HG03025 (cell line): ENCODE data around the gene HHIPL1.
A peak's percentile ranks its signal among the peaks of the same experiment; 100 is the strongest.

Source experiments
- ATAC-seq: cut with Tn5 transposase; IDR thresholded peaks from one replicate; pipeline ENCODE4 v1.9.1; 2021; ENCODE audit warnings: mild to moderate bottlenecking, moderate library complexity; ENCODE audit not compliant: unreplicated experiment, low FRiP score

The HHIPL1 gene

DNA sequence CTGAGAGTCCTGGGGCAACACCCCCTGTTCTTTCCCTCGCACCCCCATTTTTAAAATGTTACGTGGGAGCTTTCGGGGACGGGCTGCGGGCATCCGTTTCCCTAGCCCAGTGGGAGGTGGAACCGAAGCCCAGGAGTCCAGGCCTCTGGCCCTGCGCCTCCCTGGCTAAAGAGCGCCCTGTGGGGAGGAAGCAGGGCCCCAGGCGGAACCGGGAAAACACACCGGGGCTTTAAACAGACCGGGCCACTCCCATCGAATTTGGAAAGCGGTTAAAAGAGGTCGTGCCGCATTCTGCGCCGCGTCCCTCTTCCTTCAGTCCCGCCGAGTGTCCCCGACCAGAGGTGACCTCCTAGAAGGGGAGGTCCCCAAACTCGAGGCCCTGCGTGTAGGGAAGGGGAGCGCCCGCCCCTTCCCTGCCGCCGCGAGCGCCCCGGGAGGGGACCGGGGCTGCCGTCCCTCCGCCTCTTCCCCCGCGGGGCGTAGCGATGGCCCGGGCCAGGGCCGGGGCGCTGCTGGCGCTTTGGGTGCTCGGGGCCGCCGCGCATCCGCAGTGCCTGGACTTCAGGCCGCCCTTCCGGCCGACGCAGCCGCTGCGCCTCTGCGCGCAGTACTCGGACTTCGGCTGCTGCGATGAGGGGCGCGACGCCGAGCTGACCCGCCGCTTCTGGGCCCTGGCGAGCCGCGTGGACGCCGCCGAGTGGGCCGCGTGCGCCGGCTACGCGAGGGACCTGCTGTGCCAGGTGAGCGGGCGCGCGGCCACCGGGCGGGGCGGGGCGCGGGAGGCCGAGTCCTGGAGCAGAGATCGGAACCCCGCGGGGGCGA, at the start of gene HHIPL1:
HHIPL1 (plus strand) TSS at position 407 of the 822 bp plus-strand sequence; CDS start at position 486, 79 bp downstream.
- no peak for ATAC-seq

DNA sequence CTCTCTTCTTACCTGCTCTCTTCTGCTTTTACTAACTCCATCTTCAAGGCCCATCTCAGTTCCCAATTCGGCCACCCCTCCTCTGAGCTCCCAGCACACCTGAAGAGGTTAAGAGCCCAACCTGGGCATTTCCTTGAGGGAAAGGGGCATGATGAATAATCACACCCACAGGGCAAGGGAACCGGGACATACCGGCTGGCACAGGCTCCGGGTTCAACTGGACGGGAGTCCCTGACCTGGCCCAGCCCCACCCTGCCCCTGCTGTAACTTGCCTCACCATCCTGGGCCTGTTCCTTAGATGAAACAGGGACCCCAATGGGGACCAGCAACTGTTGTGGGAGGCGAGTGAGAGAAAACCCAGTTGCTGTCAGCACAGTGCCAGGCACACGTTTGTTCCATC, 49.4 kb upstream of the HHIPL1 start:
- no peak for ATAC-seq

DNA sequence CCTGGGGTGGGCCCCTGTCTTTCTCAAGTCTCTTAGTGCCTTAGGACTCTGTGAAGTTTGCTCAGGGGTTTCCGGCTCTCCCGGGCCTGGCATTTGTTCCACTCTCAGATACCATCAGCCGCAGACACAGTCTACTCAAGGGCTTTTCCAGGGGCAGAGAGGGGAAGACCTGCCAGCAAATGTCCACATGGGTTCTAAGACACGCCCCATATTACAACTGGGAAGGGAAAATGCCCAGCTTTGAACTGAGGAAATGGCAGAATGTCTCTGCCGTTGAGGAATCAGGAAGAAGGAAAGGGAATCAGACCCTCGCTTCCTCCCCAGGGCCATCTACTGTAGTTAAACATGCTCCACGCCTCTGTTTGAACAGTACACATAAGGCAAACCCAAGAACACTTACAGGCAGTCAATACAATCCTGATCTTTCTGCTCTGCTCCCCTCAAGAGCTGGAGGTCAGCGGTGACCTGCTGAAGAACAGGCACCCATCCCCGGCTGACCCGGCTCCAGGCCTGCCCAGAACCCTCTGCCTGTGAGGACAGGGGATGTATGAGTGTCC, 48.8 kb upstream of the HHIPL1 start:
- no peak for ATAC-seq

DNA sequence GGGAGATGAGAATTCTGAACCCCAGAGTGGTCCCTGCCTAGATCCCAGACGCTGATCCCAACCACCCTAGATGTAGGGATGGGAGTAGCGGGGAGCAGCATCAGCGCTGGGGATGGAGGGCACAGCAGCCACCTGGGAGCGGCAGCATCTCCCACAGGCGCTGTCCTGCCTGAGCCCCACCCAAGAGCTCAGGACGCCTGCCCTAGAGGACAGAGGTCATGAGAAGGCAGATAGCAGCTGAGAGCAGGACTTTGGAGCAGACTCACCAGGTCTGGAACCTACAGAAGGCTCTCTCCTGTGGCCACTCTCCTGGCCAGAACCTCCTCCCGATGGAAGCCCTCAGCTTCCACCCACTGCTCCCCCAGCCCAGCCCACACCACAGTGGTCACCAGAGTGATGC, 48.2 kb upstream of the HHIPL1 start:
- no peak for ATAC-seq

DNA sequence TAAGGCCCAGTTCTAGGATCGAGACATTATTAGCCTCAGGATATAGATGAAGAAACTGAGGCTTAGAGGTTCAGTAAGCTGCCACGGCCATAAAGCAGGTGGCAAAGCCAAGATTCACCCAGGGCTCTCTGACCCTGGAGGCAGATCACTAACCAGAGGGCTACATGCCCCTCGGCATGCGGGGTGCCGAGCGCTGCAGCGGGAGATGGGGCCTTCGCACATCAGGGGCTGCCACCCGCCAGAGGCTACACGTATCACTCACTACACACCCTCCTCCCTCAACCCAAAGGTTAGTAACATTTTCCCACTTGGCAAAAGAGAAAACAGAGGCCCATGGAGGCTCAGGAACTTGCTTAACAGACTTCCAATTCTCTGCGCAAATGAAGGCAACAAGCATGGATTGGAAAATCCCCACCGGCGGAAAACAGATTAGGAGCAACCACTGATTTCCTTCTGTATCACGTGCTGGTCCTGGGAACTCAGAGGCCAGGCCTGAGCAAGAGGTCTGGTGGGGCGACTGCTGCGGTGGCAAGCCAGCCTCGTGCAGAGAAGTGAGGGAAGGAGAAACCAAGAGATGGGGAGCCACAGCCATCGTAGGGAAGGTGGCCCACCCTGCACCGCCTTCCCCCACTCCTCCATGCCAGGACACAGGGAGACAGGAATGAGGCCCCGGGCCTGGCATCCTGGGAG, 46.9 kb upstream of the HHIPL1 start:
- ATAC-seq: no peak

DNA sequence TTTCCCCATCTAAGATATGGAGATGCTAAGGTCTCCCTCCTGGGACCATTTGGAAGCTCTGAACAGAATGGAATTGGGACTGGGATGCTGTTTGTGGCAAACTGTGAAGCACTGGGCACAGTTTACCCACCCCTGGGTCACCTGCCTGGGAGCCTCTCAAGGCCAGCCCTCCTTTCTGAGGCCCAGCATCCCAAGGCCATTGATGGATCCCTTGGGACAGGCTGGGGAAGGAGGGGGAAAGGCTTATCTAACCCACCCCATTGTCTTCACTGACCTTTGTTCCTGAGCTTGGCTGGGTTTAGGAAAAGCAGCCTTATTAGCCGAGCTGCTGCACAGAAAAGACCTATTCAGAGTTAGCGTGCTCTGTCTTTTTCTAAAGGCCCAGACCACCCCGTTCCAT, 46.2 kb upstream of the HHIPL1 start:
- ATAC-seq: no peak

DNA sequence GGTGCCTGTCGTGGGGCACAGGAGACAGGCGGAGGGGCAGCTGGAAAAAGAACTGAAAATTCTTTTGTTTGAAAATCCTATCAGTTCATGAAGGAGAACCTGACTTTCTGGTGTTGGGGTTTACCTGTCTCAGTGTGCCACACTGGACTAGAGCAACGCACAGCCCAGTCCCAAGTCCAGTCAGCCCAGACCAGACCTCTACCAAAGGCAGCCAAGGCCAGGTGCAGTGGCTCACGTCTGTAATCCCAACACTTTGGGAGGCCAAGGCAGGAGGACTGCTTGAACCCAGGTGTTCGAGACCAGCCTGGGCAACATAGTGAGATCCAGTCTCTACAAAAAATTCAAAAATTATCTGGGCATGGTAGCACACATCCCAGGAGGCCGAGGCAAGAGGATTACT, 45.5 kb upstream of the HHIPL1 start:
- ATAC-seq: no peak

DNA sequence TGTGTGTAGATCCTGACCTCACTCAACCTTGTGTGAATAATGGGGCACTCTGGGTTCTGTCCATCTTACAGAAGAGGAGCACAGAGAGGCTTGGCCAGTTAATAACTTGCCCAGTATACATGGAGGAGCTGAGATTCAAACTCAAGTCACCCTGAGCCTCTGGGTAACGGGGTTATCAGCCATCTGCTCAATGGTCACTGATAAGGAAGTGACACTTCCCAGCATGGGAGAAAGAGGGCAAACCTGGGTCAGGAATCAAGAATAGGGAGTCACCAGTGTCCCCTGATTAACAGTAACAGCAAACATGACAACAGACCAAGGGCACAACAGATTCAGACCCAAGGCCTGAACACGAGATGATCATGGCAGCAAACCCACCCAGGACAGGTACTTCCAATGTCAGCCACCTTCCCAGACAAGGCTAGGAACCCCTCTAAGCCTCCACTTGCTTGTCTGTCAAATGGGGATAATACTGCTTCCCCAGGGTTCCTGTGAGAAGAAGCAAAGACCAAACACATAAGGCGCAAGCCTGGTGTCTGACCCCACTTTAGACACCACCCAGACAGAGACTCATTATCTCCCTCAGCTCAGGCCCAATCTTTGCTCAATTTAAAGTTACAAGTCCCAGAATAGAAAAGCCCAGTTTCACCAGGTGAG, 44.6 kb upstream of the HHIPL1 start:
- ATAC-seq: no peak

DNA sequence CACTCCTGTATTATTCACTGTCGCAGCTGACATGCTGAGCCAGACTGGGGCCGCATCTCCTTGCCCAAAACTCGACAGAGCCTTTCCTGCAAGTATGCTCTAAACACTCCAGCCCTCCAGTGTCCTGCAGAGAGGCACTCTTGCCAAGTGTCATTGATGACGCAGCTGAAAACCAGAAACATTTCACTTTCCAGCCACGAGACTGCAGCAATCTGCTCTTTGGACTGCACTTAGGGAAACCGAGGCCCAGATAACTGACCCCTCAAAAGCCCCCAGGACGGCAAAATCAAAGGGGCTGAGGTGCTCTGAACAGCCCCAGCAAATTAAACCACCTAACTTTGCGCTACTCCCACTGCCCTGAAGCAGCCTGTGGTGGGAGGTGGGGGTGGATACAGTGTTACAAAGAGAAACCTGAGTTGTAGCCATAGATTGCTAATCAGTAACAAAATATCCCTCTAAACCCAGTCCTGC, 43.5 kb upstream of the HHIPL1 start:
- no peak for ATAC-seq

DNA sequence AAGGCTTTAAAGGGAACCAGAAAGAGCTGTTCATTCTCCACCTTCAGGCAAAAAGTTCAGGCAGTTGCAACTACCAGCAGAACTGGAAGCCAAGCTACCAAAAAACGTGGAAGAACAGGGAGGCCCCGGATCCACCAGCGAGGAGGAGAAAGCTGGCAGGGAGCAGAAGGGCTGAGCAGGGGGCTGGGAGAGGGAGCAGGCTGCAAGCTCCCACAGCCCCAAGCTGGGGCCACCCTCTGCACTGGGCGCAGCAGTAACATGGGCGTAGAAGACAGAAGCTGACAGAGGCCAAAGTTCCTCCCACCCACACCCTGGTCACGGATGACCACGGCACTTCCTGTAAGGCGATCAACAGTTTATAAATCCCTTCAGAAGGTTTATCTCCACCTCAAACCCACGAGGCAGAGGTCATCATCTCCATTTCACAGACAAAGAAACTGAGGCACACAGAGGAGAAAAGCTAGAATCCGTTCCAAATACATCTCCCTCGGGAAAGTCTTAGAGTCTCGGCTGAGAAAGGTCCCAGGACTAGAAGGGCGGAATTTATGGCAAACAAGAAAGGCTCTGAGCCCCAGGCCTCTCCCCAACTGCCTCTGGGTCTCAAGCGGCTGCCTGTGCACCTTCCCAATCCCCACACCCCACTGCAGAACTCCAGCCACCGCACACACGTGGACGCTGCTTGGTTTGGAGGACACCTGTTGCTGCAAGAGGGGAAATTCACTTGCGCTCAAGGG, 42.7 kb upstream of the HHIPL1 start:
- ATAC-seq: no peak

DNA sequence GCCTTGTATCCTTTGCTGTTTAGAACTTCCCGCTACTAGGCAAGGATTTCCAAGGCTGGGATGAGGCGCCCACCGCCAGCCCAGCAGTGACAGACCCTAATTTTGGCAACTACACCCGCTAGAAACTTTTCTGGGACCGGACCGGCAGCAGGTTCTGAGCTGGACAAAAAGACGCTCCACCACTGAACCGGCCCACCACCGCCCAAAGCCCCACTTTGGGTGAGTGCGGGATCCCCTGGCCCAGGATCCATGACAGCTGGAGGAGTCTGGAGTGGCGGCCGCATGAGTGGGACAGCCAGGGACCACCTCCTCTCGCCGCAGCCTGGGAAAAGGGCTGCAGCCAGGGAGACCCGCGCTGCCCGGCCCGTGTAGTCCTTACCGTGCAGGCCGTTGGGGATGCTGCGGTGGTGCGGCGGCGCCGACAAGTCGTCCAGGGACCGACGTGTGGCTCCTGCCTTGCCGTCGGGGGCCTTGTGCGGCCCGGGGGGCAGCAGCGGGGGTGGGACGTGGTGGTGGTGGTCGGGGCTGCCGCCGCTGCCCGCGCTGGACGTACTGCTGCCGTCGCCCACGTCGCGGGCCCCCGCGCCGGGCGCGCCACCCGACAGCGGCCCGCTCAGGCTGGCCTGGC, 42.0 kb upstream of the HHIPL1 start:
- ATAC-seq: no peak

DNA sequence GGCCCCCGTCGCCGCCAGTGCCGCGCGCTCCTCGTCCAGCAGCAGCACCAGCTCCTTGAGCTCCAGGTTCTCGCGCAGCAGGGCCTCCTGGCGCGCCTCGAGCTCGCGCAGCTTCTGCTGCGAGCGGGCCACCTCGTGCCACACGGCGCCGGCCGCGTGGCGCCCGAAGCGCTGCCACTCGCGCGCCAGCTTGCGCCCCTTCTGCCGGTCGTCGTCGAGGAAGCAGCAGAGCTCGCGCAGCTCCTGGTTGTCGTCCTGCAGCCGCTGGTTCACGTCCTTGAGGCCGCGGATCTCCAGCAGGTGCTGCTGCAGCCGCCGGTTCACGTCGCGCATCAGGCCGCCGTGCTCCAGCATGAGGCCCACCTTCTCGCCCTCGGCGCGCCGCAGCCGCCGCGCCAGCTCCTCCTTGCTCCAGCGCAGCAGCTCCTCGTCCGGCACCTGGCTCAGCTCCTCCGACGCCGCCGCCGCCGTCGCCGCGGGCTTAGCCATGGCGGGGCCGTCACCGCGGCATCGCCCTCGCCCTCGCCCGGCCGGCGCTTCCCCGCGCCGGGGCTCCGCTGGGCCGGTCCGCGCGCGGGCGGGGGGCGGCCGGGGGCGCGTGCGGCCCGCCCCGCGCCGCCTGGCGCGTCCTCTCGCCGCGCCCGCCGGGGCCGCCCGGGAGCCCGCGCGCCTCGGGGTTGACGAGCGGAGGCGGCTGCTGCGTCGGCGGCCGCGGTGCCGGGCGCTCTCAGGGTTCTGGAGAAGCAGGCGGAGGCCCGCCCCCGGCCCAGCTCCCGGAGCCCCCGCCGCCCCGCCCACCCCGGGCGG, 41.3 kb upstream of the HHIPL1 start, which contains the start of gene CCDC85C:
CCDC85C (minus strand) TSS at position 737 of the 807 bp plus-strand sequence; CDS start at position 489, 248 bp downstream.
- ATAC-seq: no peak

DNA sequence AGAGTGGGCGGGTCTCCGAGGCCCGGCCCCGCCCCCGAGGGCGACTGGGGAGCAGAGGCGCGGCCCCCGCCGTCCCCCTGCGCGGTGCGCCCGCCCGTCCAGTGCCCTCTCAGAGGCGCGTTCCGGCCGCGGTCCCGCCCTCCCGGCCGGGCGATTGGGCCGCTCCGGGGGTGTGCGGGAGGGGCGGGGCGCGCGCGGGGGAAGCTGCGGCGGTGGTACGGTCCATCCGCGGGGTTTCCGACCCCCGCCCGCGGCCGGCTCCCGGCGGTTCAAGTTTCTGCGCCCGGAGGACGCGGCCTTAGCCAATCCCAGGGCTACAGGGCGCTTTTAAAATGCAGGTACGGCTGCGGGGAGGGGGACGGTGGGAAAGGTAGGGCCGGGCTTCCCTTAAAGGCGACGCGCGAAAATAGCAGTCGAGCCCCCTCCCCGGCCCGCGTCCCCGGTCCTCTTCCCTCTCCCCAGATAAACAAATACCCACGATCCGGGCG, 40.6 kb upstream of the HHIPL1 start:
- ATAC-seq: peak; percentile 75

DNA sequence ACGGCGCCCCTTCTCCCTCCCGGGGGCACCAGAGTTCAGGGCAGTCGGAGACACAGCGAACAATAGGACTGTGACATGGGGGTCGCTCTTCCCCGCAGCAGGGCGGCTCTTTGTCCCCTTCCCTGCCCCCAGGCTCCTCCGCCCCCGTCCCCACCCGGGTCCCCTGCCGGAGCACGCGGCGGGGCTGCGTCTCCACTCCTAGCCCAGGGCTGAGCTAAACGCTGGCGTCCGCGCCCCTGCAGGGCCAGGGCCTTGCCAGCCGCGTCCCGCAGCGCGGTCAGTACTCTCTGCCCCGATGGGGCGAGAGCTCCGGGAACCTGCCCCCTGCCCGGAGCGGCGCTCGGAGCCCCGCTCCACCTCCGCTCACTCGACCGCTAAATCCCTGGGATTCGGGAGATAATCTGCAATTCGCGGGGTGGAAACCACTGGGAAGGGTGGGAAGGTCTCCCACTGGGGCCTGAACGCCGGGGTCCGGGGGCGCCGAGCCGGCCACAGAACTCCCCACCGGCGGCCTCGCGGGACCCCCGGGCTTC, 40.1 kb upstream of the HHIPL1 start:
- peak; percentile 15 for ATAC-seq

DNA sequence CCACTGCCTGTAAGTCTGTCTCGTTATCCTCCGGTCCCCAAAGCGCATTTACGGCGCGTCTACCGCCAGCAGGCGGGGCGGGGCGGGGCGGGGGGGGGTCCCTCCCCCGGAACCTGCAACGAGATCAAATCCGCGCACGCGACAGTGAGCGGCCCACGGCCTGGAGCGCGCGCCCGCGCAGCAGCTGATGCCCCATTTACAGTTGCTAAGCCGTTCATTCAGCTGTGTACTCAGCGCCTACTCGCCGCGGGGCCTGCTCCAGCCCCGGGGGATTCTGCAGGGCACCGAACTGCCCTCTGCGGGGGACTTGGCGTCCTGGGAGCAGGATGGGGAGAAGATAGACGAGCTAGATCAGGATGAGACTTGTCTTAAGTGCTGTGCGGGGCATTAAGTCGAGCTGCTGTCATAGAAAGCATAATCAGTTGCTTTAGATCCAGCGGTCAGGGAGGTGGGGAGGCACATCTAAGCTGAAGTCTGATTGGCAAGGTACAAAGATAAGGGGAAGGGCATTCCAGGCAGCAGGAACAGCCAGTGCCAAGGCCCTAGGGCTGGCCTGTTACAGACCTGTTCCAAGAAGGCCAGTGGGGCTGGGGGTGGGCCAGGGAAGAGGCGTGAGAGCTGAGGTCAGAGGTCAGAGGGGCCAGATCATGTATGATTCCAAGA, 39.5 kb upstream of the HHIPL1 start:
- no peak for ATAC-seq

DNA sequence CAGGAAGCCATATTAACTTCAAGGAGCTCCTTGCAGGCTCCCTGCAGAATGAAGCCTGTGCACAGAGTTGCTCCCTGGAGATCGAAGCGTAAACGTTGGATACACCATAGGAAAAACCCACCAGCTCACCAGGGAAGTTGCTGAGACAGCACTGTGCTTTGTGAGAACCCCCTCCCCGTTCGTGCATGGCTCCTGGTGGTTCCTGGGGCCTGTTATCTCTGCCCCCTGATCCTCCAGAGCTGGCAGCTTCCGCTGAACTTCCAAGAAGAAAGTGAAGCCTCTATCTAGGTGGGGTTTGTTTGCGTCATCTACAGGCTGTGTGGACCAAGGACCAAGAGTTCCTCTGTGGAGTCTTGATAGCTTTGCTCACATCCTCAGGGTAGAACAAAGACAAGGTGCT, 38.6 kb upstream of the HHIPL1 start:
- ATAC-seq: no peak

DNA sequence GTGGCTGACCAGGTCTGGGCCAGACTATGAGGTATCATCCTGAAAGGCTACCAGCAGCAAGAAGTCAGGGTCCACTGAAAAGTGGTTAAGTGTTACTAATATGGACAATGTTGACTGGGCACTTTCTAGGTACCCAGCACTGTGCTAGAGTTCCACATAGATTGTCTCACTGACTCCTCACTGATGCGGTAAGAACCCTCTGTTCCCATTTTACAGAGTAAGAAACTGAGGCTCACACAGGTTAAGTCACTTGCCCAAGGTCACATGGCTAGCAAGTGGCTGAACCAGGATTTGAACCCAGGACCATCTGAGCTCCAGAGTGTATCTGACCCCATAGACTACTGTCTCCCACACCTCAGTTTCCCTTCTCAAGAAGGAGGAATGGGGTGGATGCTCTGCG, 36.3 kb upstream of the HHIPL1 start:
- no peak for ATAC-seq
